Umbilical cord (tissue), 2 donors: ENCODE measurements around the gene DEDD. TPM values are rescaled to one million over a fixed set of nuclear protein-coding genes. Genes with fewer than 3 reads are reported as not detected.
A peak's percentile ranks its signal among the peaks of the same experiment; 100 is the strongest.
"Not testable (repeated sequence)": the region's sequence is repeated elsewhere in the genome, so short reads cannot be mapped to it uniquely, and the experiment has no call there.

Source experiments
- DNase-seq: peaks from one replicate; pipeline ENCODE4 v3.0.0-alpha.2; 2015; ENCODE audit warnings: low spot score
- total RNA-seq: library from RNA; depleted of rRNA; stranded (reverse); fragments of >200 nt; gene quantifications from one replicate; pipeline ENCODE4 v1.2.3, GENCODE V29; 2014; ENCODE audit warnings: low replicate concordance; ENCODE audit not compliant: insufficient read depth

The DEDD gene
- total RNA-seq, 1 donor from 2014 or later, result 20.9 TPM

GRCh38 chr1:161128591-161129420 lies 3.7 kb downstream of the DEDD start:
- no peak for DNase-seq

DNA sequence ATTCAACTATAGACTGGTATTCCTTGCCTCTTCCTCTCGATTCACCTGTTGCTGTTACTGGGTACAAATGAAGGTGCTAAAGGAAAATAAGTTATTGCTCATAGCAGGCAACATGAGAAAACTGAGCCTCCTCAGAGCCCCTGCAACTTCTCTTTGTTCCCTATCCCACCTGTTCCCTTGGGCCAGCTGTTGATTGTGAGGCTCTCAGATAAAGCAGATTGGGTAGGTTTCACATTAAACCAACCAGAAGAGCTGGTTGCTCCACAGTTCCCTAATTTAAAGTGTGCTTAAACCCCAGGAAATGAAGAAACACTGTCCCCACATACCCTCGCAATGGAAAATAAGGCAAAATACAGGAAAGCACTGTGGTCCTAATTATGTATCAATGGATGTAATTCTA lies 4.8 kb downstream of the DEDD start:
- no peak for DNase-seq

GRCh38 chr1:161122967-161123366 lies 9.5 kb downstream of the DEDD start:
- DNase-seq, result no peak

DNA sequence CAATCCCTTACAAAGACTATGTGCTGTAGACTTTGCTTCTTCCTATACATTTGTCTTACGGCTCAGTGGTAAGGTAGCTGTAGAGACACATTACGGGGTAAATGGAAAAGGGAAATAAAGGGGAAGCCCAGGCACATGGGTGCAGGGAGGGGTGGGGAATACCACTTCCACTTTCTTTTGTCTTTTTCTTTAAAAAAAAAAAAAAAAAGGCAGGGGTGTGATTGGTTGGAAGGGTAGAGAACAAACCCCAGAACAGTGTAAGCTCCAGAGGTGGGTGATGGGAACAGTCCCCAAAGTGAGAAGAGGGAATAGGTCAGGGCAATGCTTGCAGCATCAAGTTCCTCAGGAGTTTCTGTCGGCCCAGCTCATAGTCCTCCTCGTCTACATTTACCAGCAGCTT lies 10.6 kb downstream of the DEDD start:
- DNase-seq, result no peak

GRCh38 chr1:161121042-161121650 lies 11.3 kb downstream of the DEDD start:
- DNase-seq, result no peak

DNA sequence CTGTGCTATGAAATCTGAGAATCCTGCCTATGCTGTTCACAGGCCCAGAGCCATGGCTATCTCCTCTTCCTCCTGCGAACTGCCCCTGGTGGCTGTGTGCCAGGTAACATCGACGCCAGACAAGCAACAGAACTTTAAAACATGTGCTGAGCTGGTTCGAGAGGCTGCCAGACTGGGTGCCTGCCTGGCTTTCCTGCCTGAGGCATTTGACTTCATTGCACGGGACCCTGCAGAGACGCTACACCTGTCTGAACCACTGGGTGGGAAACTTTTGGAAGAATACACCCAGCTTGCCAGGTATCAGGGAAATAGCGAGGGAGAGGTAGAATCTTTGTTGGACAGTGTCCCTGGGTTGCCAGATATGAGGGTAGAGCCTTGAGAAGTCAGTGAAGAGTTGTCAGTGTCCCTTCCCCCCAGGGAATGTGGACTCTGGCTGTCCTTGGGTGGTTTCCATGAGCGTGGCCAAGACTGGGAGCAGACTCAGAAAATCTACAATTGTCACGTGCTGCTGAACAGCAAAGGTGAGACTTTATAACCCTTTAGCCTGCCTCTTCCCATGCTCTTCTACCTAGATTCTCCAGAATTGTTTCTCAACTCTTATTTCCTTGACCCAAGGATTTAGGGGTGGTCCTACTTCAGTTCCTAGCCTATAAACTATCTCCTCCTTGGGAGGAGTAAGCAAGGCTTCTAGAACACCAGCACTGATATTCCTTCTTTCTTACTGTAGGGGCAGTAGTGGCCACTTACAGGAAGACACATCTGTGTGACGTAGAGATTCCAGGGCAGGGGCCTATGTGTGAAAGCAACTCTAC lies 13.2 kb downstream of the DEDD start:
- DNase-seq, result peak; percentile 72

DNA sequence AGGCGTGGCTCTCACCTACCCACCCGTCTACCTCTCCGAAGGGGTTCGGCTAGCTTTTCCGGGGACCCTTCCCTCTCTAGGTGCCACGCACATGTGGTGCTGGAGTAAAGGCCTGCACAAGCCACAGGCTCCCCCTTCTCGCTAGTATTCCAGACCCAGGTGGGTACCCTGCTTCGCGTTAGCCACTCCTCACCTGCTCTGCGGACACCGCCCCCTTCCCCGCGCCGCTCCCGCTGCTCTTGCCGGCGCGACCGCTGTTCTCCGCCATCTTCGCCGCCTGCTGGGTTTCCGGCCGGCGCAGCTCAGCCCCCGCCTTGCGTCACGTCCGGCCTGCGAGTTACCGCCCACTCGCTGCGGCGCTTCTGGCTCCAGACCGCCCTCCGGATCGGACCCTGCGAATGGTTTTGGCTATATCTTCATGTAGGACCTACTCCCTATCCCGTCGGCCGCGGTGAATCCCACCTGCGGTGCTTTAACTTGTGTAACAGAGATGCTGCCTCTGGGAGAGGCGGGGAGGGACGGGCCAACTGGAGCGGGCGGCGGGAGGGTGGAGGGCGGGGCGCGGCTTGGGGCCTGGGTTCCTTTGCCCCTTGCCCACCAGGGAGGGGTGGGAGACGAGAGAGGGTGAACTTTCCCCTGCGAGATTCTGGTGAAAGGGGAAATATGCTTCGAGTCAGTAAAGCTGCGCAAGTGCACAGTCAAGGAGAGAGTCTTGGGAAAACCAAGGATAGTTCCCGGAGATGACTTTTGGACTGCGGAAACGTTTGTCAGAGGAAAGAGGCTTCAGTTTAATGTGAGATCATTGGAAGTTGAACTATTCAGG lies 14.5 kb downstream of the DEDD start, which contains the start of the genes NIT1 and PFDN2:
Gene NIT1 (plus strand): TSS at position 347 of the 823 bp plus-strand sequence. CDS start 72 bp downstream, at position 419.
Gene PFDN2 (minus strand): TSS at position 279 of the 823 bp plus-strand sequence. CDS start 11 bp downstream, at position 268.
- DNase-seq, result peak; percentile 92

GRCh38 chr1:161115961-161116360 lies 16.5 kb downstream of the DEDD start:
- DNase-seq, result not testable (repeated sequence)

- DNase-seq, result no peak
Measured at GRCh38 chr1:161115132-161115711, 17.2 kb downstream of the DEDD start.

DNA sequence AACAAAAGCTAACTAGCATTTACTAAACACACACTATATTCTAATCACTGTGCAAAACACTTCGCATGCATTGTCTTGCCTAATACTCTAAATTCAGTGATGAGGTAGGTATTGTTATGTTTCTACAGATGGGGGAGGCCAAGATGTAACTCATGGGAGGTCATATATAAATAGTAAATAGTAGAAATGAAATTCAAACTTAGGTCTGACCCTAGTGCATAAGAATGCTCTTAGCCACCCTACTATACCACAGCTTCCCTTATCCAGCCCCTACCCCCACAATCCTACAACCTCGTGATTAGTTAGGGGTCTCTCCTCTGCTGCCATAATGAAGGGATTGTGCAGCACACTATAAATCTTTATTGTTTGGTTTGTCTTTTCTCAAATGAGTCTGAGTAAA lies 17.9 kb downstream of the DEDD start:
- no peak for DNase-seq

GRCh38 chr1:161113915-161114314 lies 18.6 kb downstream of the DEDD start:
- DNase-seq, result no peak

DNA sequence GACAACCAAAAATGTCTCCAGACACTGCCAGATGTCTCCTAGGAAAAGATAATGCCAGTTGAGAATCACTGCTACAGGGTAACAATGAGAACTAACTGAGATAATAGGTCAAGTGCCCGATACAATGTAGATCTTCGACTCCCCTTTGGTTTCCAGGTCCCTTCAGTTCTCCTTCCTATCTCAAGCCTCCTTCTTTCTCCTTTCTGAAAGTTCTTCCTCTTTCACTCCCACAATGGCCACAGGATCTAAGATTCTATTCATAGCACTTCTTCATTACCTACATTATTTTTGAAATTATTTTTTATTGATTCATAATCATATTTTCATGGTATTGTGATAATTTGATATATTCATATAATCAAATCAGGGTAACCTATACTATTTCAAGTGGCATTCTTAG lies 20.9 kb downstream of the DEDD start:
- DNase-seq, result no peak

- no peak for DNase-seq
Measured at GRCh38 chr1:161111117-161111516, 21.4 kb downstream of the DEDD start.

DNA sequence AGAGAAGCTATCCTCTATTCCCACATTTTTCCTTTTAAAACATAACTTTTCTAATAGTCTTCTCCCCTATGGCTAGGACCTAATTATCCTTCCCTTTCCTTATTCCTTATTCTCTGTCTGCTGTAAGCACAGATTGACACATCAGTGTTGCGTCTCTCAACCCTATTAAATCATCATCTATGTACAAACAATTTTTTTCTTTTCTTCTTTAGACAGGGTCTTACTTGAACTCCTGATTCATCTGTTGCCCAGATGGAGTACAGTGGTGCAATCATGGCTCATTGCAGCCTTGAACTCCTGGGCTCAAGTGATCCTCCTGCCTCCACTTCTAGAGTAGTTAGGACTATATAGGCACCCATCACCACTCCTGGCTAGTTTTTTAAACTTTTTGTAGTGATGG lies 26.0 kb downstream of the DEDD start:
- no peak for DNase-seq

DNA sequence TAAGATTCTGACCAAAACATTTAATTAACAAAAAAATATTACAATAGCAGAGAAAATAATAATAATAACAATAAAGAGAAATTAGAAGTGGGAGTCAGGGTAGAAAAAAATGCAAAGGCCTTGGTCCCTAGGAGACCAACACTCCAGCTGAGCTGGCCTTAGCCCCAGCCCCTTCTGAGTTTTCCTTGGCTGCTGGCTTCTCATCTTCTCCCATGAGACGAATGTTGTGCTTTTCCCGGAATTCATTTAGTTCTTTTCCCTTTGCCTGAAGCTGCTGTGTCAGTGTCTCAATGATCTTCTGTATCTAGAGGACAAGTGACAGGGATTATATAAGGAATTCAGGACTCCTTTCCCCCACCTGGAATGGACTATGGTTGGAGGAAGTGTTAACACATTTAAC lies 31.9 kb downstream of the DEDD start:
- DNase-seq, result no peak

DNA sequence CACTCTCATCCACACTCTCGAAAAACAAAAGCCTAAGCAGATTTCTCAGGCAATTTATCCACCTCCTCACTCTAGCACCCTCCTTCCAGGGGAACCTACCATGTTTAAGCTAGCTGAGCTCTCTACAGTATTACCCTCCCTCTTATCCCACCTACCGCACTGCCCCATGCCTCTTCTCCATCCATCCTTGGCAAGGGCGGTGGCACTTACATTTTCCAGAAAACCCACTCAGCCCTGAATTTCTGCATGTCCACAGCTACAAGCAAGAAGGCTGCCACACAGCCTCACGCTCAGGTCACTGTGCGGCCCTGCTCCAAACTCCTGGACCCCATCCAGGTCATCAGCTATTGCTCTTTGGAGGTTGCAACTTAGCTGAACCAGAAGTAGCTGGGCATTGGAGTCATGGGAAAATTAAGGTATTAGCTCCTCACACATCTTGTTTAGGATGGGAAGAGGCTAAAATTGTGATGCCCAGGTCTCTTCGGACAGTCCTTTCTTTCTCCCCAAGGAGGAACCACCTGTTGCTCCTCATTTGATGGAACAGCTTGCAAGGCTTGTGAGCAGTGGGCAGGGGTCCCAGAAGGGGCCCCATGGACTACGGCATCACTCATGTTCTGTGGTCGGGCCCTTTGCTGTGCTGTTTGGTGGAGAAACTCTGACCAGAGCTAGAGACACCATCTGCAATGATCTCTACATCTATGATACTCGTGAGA lies 33.2 kb downstream of the DEDD start:
- DNase-seq, result no peak

- peak; percentile 83 for DNase-seq
Measured at GRCh38 chr1:161098210-161099068, 34.0 kb downstream of the DEDD start, which contains the start of gene KLHDC9. Gene KLHDC9 (plus strand): TSS chr1:161098361. CDS start chr1:161098536, 175 bp downstream.

DNA sequence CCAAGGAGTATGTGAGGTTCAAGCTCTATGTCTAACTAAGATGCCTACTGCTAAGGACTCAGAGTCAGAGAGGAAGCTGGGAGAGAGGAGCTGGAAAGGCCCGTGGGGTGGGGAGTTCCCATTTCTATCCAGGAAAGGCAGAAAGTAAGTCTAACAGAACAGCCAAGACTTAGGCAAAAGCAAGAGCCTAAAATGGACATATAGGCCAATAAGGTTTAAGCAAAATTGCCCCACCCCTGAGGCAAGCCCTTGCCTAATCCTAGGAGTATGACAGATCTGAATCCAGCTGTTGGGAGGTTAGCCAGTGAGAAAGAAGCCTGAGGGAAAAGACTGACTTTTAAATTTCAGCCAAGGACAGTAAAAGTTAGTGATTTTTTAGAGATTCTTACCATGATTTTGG lies 35.9 kb downstream of the DEDD start:
- DNase-seq, result peak; percentile 94

GRCh38 chr1:161096015-161096414 lies 36.5 kb downstream of the DEDD start:
- DNase-seq, result no peak
